MCF 10A (cell line): ENCODE data around the gene ZMYND11. TPM values are rescaled to one million over a fixed set of nuclear protein-coding genes. Genes with fewer than 3 reads are reported as not detected.

Source experiments
- BruUV-seq: library from RNA; stranded (reverse); fragments of 400-500 nt; replicated peaks from 2 replicates; lab custom pipeline; 2021; lab: Mats Ljungman, UMichigan
- CTCF ChIA-PET: fragments of 300-600 bp; sonication (Branson Sonifier 250); formaldehyde crosslinking; extraction: SDS; loops from one replicate; lab custom pipeline; 2021; ENCODE audit warnings: antibody characterized with exemption, inconsistent platforms; lab: Yijun Ruan, JAX
- POLR2A ChIA-PET: fragments of 300-600, 350-650 bp; sonication (Branson Sonifier 250); formaldehyde crosslinking; extraction: SDS; loops from one replicate; lab custom pipeline; 2020; ENCODE audit warnings: antibody characterized with exemption, inconsistent platforms; lab: Yijun Ruan, JAX
- DNase-seq: peaks from one replicate; pipeline ENCODE4 v3.0.0-alpha.2; 2018; ENCODE audit not compliant: unreplicated experiment
- H3K27ac Mint-ChIP-seq: one replicate; pipeline ENCODE4 v1.8.0; 2022; ENCODE audit warnings: mild to moderate bottlenecking, low read depth, mixed read lengths; ENCODE audit not compliant: unreplicated experiment
- H3K27me3 Mint-ChIP-seq: one replicate; pipeline ENCODE4 v1.8.0; 2022; ENCODE audit warnings: mixed read lengths; ENCODE audit not compliant: insufficient read depth, unreplicated experiment
- H3K36me3 Mint-ChIP-seq: one replicate; pipeline ENCODE4 v1.8.0; 2022; ENCODE audit warnings: mild to moderate bottlenecking, moderate library complexity, mixed read lengths; ENCODE audit not compliant: insufficient read depth, unreplicated experiment
- H3K4me1 Mint-ChIP-seq: one replicate; pipeline ENCODE4 v1.8.0; 2022; ENCODE audit warnings: mixed read lengths; ENCODE audit not compliant: insufficient read depth, unreplicated experiment
- H3K4me3 Mint-ChIP-seq: one replicate; pipeline ENCODE4 v1.8.0; 2022; ENCODE audit warnings: mild to moderate bottlenecking, moderate library complexity, mixed read lengths; ENCODE audit not compliant: unreplicated experiment
- H3K9me3 Mint-ChIP-seq: one replicate; pipeline ENCODE4 v1.8.0; 2022; ENCODE audit warnings: mixed read lengths; ENCODE audit not compliant: unreplicated experiment
- intact Hi-C: fragments of 100-400 bp; cut with micrococcal nuclease; formaldehyde crosslinking; loops from 2 replicates; pipeline ENCODE4 v1.14.1; 2022
- total RNA-seq: library from RNA; stranded (reverse); gene quantifications from 2 replicates; pipeline ENCODE4 v1.2.3, GENCODE V29; 2022
- TF ChIP-seq, protein P1 (sequence below): fragments of 200-600 bp; IDR thresholded peaks from one replicate; pipeline ENCODE4 v1.8.0; 2022; ENCODE audit warnings: antibody characterized with exemption, mild to moderate bottlenecking; ENCODE audit not compliant: unreplicated experiment

ZMYND11 gene
- total RNA-seq, 1 experiment from 2014 or later: 70.4 TPM

DNA sequence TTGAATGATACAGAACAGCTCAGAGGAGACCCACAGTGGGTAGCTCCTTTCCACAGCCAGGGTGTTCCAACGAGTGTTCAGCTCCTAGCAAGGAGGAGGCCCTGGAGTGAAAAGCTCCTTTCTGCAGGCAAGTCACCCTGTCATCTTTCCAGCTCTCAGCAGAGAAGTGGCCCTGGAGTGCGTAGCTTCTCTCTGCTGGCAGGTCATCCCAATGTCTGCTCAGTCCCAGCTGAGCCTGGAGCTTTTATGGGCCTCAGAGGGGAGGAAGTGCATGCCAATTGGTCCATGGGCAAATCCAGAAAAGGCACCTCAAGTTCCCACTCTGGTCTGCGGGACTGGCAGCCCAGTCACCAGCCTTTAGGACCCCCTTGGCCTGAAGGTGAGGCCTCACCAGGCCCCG is 30.8 kb upstream of the ZMYND11 start:
- intact Hi-C loops: no loop called here
- Mint-ChIP-seq H3K9me3 (no peaks in the 10 kb centered on the region), H3K4me3 (no peak overlapping the region), H3K27ac (no peak overlapping the region), H3K4me1 (no peaks in the 10 kb centered on the region), H3K27me3 (no peaks in the 10 kb centered on the region), H3K36me3 (no peaks in the 10 kb centered on the region)
- ChIA-PET CTCF (interaction anchor here (0.8 kb wide), 1 partner anchor 28 kb away, joined by 3 read pairs; no protein-coding TSS in a partner anchor), POLR2A (no interaction called here)
- TF ChIP-seq, protein P1, sequence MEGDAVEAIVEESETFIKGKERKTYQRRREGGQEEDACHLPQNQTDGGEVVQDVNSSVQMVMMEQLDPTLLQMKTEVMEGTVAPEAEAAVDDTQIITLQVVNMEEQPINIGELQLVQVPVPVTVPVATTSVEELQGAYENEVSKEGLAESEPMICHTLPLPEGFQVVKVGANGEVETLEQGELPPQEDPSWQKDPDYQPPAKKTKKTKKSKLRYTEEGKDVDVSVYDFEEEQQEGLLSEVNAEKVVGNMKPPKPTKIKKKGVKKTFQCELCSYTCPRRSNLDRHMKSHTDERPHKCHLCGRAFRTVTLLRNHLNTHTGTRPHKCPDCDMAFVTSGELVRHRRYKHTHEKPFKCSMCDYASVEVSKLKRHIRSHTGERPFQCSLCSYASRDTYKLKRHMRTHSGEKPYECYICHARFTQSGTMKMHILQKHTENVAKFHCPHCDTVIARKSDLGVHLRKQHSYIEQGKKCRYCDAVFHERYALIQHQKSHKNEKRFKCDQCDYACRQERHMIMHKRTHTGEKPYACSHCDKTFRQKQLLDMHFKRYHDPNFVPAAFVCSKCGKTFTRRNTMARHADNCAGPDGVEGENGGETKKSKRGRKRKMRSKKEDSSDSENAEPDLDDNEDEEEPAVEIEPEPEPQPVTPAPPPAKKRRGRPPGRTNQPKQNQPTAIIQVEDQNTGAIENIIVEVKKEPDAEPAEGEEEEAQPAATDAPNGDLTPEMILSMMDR: no peak
- no TSS peak for BruUV-seq
- no peak for DNase-seq

DNA sequence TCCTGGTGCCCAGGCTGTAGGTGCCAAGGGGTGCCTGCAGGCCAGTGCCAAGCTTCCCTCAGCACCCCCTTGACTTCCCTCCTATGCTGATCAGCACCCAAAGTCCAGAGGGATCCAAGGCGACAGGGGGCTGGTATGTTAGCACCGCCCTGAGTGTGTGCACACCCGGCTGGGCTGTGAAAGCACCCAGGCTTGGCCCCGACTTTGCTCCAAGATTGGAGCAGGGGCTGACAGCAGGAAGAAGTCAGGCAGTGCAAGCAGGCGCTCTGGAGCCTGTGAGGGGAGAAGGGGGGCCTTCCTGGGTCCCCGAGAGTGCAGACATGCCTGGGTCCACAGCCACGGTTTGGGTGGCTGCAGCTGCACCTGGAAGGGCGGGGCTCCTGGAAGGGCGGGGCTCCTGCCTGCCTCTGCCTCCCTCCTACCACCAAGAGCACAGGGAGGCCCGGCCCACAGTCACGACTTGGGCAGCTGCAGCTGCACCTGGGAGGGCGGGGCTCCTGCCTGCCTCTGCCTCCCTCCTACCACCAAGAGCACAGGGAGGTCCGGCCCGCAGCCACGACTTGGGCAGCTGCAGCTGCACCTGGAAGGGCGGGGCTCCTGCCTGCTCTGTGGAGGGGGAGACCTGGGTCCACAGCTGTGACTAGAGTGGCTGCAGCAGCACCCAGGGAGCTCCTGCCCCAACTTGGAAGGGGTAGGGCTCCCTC is 30.2 kb upstream of the ZMYND11 start:
- H3K9me3 Mint-ChIP-seq: no peaks in the 10 kb centered on the region
- no peak overlapping the region for H3K27ac Mint-ChIP-seq
- CTCF ChIA-PET: interaction anchor here (0.8 kb wide), 1 partner anchor 29 kb away, joined by 3 read pairs; no protein-coding TSS in a partner anchor
- no peak overlapping the region for H3K4me3 Mint-ChIP-seq
- DNase-seq: no peak
- H3K36me3 Mint-ChIP-seq: no peaks in the 10 kb centered on the region
- intact Hi-C loops: no loop called here
- TF ChIP-seq, protein P1: no peak
- POLR2A ChIA-PET: no interaction called here
- no peaks in the 10 kb centered on the region for H3K4me1 Mint-ChIP-seq
- BruUV-seq: no TSS peak
- no peaks in the 10 kb centered on the region for H3K27me3 Mint-ChIP-seq

DNA sequence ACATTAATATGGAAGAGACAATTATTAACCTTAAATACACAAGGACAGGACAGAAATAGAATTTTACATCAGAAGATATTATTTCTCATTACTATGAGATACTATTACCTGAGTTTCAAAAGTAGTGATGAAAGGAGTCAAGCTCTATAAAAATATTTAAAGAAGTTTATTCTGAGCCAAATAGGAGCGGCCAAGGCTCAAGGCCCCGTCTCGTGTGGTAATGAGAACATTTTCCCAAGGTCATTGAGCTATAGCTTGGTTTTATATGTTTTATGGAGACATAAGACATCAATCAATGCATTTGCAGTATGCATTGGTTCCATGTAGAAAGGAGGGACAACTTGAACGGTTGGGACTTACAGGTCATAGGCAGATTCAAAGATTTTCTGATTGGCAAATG is 29.4 kb upstream of the ZMYND11 start:
- Mint-ChIP-seq H3K4me3 (no peak overlapping the region), H3K9me3 (no peaks in the 10 kb centered on the region), H3K27me3 (no peaks in the 10 kb centered on the region), H3K36me3 (no peaks in the 10 kb centered on the region), H3K4me1 (no peaks in the 10 kb centered on the region), H3K27ac (no peak overlapping the region)
- TF ChIP-seq, protein P1: no peak
- ChIA-PET POLR2A (no interaction called here), CTCF (no interaction called here)
- no TSS peak for BruUV-seq
- intact Hi-C loops: no loop called here
- DNase-seq: no peak

DNA sequence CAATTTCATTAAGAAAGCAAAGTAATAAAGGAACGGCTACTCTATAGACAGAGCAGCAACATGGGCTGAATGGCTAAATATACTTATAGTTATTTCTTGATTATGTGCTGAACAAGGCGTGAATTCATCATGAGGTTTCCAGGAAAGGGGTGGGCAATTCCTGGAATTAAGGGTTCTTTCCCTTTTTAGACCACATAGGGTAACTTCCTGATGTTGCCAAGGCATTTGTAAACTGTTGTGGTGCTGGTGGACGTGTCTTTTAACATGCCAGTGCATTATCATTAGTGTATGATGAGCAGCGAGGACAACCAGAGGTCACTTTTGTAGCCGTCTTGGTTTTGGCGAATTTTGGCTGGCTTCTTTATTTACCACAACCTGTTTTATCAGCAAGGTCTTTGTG is 28.5 kb upstream of the ZMYND11 start:
- no peak for DNase-seq
- Mint-ChIP-seq H3K27me3 (no peaks in the 10 kb centered on the region), H3K9me3 (no peaks in the 10 kb centered on the region), H3K27ac (no peak overlapping the region), H3K4me1 (no peaks in the 10 kb centered on the region), H3K4me3 (no peak overlapping the region), H3K36me3 (no peaks in the 10 kb centered on the region)
- TF ChIP-seq, protein P1: no peak
- intact Hi-C loops: no loop called here
- no TSS peak for BruUV-seq
- ChIA-PET POLR2A (no interaction called here), CTCF (no interaction called here)
